Stomach (tissue), 9 donors: ENCODE measurements around the gene HOMER3. TPM values are rescaled to one million over a fixed set of nuclear protein-coding genes. Genes with fewer than 3 reads are reported as not detected.

Experiments
- DNase-seq, 2 donors: peaks; one replicate each; pipeline versions ENCODE4 v3.0.0 to v3.0.0-alpha.2; 2013 to 2019
- H3K27ac ChIP-seq, 5 donors: fragments of 200-600 bp in 4 of 5; sonication (generic) in 4 of 5; one replicate each; pipeline ENCODE4 v1.5.1; 2013 to 2019; ENCODE audit warnings: mild to moderate bottlenecking in 1 of 5, moderate library complexity in 1 of 5
- H3K27me3 ChIP-seq, 3 donors: fragments of 200-600 bp; sonication (generic); one replicate each; pipeline ENCODE4 v1.5.1; 2017 to 2019; ENCODE audit warnings: mixed run types in 1 of 3
- H3K36me3 ChIP-seq, 4 donors: fragments of 200-600 bp; sonication (generic); 1 replicate in 3 of 4; 2 replicates in 1 of 4; pipeline ENCODE4 v1.5.1; 2016 to 2019
- H3K4me1 ChIP-seq, 4 donors: fragments of 200-600 bp; sonication (generic); one replicate each; pipeline ENCODE4 v1.5.1; 2016 to 2019
- H3K4me3 ChIP-seq, 4 donors: fragments of 200-600 bp; sonication (generic) in 3 of 4; one replicate each; pipeline ENCODE4 v1.5.1; 2016 to 2019; ENCODE audit warnings: mild to moderate bottlenecking in 1 of 4
- H3K9me3 ChIP-seq, 4 donors: fragments of 200-600 bp; sonication (generic); one replicate each; pipeline ENCODE4 v1.5.1; 2016 to 2019
- EP300 ChIP-seq: sonication (generic); formaldehyde crosslinking; IDR thresholded peaks from one replicate; pipeline ENCODE4 v1.6.1; 2017; ENCODE audit warnings: antibody characterized with exemption
- POLR2A ChIP-seq, 4 donors: fragments of 450-650 bp; IDR thresholded peaks; one replicate each; pipeline ENCODE4 v1.6.1; 2016; ENCODE audit warnings: antibody characterized with exemption in 4 of 4, control low read depth in 2 of 4, mild to moderate bottlenecking in 1 of 4, moderate library complexity in 1 of 4
- POLR2AphosphoS5 ChIP-seq, 3 donors: sonication (generic); formaldehyde crosslinking; IDR thresholded peaks; one replicate each; pipeline ENCODE4 v1.6.1; 2016; ENCODE audit warnings: antibody characterized with exemption in 3 of 3
- WGBS, 5 donors: extraction: QIAGEN DNeasy Blood & Tissue Kit in 3 of 5; methylation state at CpG; one replicate each; pipeline versions ENCODE4 v1.1.5 to v1.1.7; 2013 to 2018; 5-methylcytosine and 5-hydroxymethylcytosine counted together
- intact Hi-C: fragments of 100-400 bp; cut with DNase I; formaldehyde crosslinking; loops from one replicate; pipeline ENCODE4 v1.15.1; 2023; ENCODE audit warnings: low total_unique reads
- polyA plus RNA-seq, 3 donors: library from polyadenylated mRNA; stranded (reverse); fragments of 200-250 nt; gene quantifications; one replicate each; pipeline ENCODE4 v1.2.3, GENCODE V29; 2013
- total RNA-seq, 5 donors: library from RNA; depleted of rRNA; stranded (reverse); fragments of >200 nt; gene quantifications; one replicate each; pipeline versions ENCODE4 v1.1.0 to v1.2.3, GENCODE V29; 2014 to 2016
- TF ChIP-seq, protein P1 (sequence below), 7 experiments: fragments of 450-650 bp in 4 of 7; fragments of 200-600 bp in 3 of 7; sonication (generic) in 3 of 7; IDR thresholded peaks; one replicate each; pipeline ENCODE4 v1.5.1; 2016 to 2019; ENCODE audit warnings: antibody characterized with exemption in 7 of 7, control low read depth in 2 of 7, mild to moderate bottlenecking in 1 of 7
- donor health status: healthy with polysubstance abuse.
- donor health status: Bipolar disorder and iron deficiency.
- donor health status: healthy.

Gene HOMER3
- total and polyA plus RNA-seq, 8 donors = 5.1 to 74.7 (median 16.8) TPM

DNA sequence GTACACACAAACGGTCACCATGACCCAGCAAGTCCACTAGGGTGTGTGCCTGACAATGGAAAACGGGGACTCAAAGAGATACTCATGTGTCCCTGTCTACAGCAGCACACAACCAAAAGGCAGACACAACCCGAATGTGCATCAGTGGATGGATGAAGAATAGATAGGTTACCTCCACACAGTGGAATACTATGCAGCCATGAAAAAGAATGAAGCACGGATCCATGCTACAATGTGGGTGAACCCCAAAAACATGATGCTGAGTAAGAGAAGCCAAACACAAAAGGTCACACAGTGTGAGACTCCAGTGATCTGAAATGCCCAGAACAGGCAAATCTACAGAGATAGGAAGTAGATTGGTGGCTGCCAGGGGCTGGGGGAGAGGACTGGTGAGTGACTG, 54.0 kb downstream of the HOMER3 start:
- intact Hi-C loops = no loop called here

DNA sequence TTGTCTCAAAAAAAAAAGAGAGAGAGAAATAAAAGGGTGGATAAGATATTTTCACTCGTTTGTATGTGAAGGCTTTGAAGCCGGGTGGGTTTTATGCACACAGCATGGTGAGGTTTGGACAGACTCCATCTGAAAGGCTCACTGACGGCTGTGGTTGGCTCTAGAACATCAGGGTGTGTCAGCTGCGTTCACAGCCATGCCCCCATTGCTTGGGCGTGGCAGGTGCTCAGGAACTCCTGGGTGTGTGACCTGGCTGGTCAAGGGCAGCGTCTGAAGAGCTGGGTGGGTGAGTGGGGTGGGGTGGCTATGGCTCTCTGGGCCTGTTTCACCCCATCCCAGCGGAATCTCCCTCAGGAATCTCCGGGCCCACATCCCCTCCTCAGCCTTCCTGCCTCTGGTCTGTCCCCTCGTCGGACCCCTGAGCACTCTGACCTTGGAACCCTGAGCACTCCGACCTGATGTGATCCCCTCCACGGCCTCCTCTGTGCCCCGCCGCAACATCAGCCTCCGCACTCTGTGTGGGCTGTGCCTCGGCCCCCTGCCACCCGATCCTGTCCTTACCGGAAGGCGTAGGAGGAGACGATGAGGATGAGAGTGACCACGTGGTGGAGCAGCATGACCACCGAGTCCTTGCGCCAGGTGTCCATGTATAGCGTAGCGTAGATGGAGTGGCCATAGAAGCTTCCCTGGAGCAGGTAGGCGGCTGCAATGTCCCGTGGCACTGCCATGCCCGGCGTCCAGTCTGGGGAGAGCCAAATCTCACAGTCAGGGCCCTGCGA, 57.3 kb downstream of the HOMER3 start:
- intact Hi-C loops = no loop called here
- 72 to 80% (median 75%) methylated on average over 29 to 30 of the region's 30 CpGs for WGBS, 5 donors
- peaks cover 0 to 4% (median 0%) of the 10 kb centered on the region in 4 donors for H3K4me1 ChIP-seq
- H3K9me3 ChIP-seq = no peaks in the 10 kb centered on the region
- H3K27me3 ChIP-seq = no peaks in the 10 kb centered on the region
- no peak overlapping the region for H3K4me3 ChIP-seq
- DNase-seq = peak in 1 of 2 donors; percentile 30
- TF ChIP-seq POLR2AphosphoS5 (IDR thresholded peaks at IDR 0.05) (no peak), POLR2A (IDR thresholded peaks at IDR 0.05) (no peak), EP300 (no peak)
- TF ChIP-seq, protein P1, sequence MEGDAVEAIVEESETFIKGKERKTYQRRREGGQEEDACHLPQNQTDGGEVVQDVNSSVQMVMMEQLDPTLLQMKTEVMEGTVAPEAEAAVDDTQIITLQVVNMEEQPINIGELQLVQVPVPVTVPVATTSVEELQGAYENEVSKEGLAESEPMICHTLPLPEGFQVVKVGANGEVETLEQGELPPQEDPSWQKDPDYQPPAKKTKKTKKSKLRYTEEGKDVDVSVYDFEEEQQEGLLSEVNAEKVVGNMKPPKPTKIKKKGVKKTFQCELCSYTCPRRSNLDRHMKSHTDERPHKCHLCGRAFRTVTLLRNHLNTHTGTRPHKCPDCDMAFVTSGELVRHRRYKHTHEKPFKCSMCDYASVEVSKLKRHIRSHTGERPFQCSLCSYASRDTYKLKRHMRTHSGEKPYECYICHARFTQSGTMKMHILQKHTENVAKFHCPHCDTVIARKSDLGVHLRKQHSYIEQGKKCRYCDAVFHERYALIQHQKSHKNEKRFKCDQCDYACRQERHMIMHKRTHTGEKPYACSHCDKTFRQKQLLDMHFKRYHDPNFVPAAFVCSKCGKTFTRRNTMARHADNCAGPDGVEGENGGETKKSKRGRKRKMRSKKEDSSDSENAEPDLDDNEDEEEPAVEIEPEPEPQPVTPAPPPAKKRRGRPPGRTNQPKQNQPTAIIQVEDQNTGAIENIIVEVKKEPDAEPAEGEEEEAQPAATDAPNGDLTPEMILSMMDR (IDR thresholded peaks at IDR 0.05) = no peak
- H3K36me3 ChIP-seq = peaks cover 0 to 3% (median 0%) of the 10 kb centered on the region in 4 donors
- no peak overlapping the region for H3K27ac ChIP-seq

More for the DNA sequence above, 54.0 kb downstream of the HOMER3 start:
- WGBS, 5 donors = 87 to 93% (median 91%) methylated on average over 4 of the region's 4 CpGs
- no peak for TF ChIP-seq POLR2A (IDR thresholded peaks at IDR 0.05)
- TF ChIP-seq, protein P1 (IDR thresholded peaks at IDR 0.05) = no peak
- no peak for TF ChIP-seq POLR2AphosphoS5 (IDR thresholded peaks at IDR 0.05)
- TF ChIP-seq EP300 = no peak
- H3K27me3 ChIP-seq = no peaks in the 10 kb centered on the region
- DNase-seq = no peak
- no peaks in the 10 kb centered on the region for H3K36me3 ChIP-seq
- no peaks in the 10 kb centered on the region for H3K9me3 ChIP-seq
- peaks cover 0 to 4% (median 0%) of the 10 kb centered on the region in 4 donors for H3K4me1 ChIP-seq
- H3K4me3 ChIP-seq = no peak overlapping the region
- no peak overlapping the region for H3K27ac ChIP-seq

DNA sequence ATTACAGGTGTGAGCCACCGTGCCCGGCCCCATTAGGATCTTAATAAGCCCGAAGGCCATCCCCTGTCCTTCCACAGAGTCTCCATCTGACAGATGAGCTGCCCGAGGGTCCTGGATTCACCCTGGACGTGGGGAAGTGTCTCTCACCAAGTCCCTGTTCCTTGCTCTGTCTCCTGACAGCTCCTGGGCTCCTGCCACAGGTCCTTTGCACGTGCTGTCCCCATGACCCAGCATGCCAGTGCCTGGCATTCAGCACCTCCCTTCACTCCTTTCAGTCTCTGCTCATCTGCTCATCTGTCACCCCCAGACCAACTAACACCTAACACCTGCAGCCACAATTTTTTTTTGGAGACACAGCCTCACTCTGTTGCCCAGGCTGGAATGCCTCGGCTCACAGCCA, 59.5 kb downstream of the HOMER3 start:
- 85 to 90% (median 89%) methylated on average over 7 of the region's 7 CpGs for WGBS, 5 donors
- Histone ChIP-seq H3K4me3 (no peak overlapping the region), H3K27ac (no peak overlapping the region), H3K36me3 (peaks cover 0 to 9% (median 1%) of the 10 kb centered on the region in 4 donors), H3K27me3 (no peaks in the 10 kb centered on the region), H3K9me3 (peaks cover 0 to 7% (median 0%) of the 10 kb centered on the region in 4 donors), H3K4me1 (peaks cover 0 to 4% (median 0%) of the 10 kb centered on the region in 4 donors)
- TF ChIP-seq, protein P1 (IDR thresholded peaks at IDR 0.05) = no peak
- no peak for TF ChIP-seq EP300
- no peak for TF ChIP-seq POLR2A (IDR thresholded peaks at IDR 0.05)
- TF ChIP-seq POLR2AphosphoS5 (IDR thresholded peaks at IDR 0.05) = no peak
- intact Hi-C loops = no loop called here
- no peak for DNase-seq

DNA sequence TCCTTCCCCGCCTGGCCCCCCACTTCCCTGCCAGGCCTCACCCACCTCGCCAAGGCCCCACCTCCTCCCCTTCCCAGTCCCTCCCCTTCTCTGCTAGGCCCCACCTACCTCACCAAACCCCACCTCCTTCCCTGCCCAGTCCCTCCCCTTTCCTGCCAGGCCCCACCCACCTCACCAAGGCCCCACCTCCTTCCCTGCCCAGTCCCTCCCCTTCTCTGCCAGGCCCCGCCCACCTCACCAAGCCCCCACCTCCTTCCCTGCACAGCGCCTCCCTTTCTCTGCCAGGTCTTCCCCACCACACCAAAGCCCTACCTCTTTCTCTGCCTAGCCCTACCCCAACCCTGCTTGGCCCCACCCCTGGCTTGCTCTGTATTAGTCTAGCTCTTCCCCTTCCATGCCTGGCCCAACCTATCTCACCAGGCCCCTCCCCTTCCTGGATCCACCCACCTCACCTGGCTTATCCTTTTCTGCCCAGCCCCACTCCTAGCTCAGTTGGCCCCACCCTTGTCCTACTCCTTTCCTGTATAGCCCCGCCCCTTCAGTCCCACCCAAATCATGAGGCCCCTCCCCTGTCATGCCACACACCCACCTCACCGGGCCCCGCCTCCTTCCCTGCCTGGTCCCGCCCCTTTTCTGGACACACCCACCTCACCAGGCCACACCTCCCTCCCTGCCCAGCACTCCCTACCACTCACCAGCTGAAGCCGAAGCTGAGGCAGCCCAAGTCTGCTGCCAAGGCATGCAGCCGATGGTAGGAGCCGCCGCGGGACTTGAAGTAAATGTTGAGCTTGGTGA, 61.2 kb downstream of the HOMER3 start:
- peaks cover 0 to 4% (median 0%) of the 10 kb centered on the region in 4 donors for H3K4me1 ChIP-seq
- no peak overlapping the region for H3K27ac ChIP-seq
- 53 to 67% (median 64%) methylated on average over 12 to 13 of the region's 13 CpGs for WGBS, 5 donors
- TF ChIP-seq POLR2AphosphoS5 (IDR thresholded peaks at IDR 0.05) = no peak
- no peak overlapping the region for H3K4me3 ChIP-seq
- H3K27me3 ChIP-seq = no peaks in the 10 kb centered on the region
- peaks cover 0 to 9% (median 1%) of the 10 kb centered on the region in 4 donors for H3K36me3 ChIP-seq
- intact Hi-C loops = no loop called here
- peaks cover 0 to 7% (median 0%) of the 10 kb centered on the region in 4 donors for H3K9me3 ChIP-seq
- peak; percentile 71 for DNase-seq

Other genes starting within 250 kb of the HOMER3 start
- 1 to 10 TPM in 1 of 5 donors, not detected in 4; 1.4 TPM for gene COMP, start 149.9 kb downstream of the HOMER3 start, total RNA-seq
- 1 to 10 TPM in 2 of 3 donors, under 1 TPM in 1; 0.62 to 4.1 (median 1.8) TPM for gene COMP, start 149.9 kb downstream of the HOMER3 start, polyA plus RNA-seq
- gene UPF1, start 109.3 kb downstream of the HOMER3 start, total RNA-seq = 100 to 1,000 TPM in 1 of 5 donors, 10 to 100 TPM in 4; 26.3 to 111 (median 46.6) TPM
- gene UPF1, start 109.3 kb downstream of the HOMER3 start, polyA plus RNA-seq = 10 to 100 TPM; 27.5 to 35.4 (median 32.2) TPM
- gene CERS1, start 45.1 kb downstream of the HOMER3 start, total RNA-seq = 1 to 10 TPM in 1 of 5 donors, under 1 TPM in 1, not detected in 3; 0.87 to 4.8 TPM
- under 1 TPM; 0.37 to 0.61 (median 0.53) TPM for gene CERS1, start 45.1 kb downstream of the HOMER3 start, polyA plus RNA-seq
- gene COPE, start 21.8 kb downstream of the HOMER3 start, total RNA-seq = 100 to 1,000 TPM in 3 of 5 donors, 10 to 100 TPM in 2; 76.7 to 239 (median 127) TPM
- gene COPE, start 21.8 kb downstream of the HOMER3 start, polyA plus RNA-seq = 100 to 1,000 TPM; 188 to 283 (median 267) TPM
- 100 to 1,000 TPM in 1 of 5 donors, 10 to 100 TPM in 4; 25.3 to 185 (median 56.7) TPM for gene DDX49, start 21.5 kb downstream of the HOMER3 start, total RNA-seq
- gene DDX49, start 21.5 kb downstream of the HOMER3 start, polyA plus RNA-seq = 10 to 100 TPM; 49.2 to 65.1 (median 50.3) TPM
- gene SUGP2, start 92.3 kb upstream of the HOMER3 start, total RNA-seq = 100 to 1,000 TPM in 1 of 5 donors, 10 to 100 TPM in 4; 51.7 to 104 (median 62.4) TPM
- gene SUGP2, start 92.3 kb upstream of the HOMER3 start, polyA plus RNA-seq = 10 to 100 TPM; 21.5 to 40.0 (median 28.1) TPM
- gene ARMC6, start 92.4 kb upstream of the HOMER3 start, total RNA-seq = 10 to 100 TPM in 4 of 5 donors, 1 to 10 TPM in 1; 7.0 to 63.8 (median 32.2) TPM
- 10 to 100 TPM; 17.4 to 22.8 (median 19.4) TPM for gene ARMC6, start 92.4 kb upstream of the HOMER3 start, polyA plus RNA-seq
- gene SLC25A42, start 122.8 kb upstream of the HOMER3 start, total RNA-seq = 10 to 100 TPM in 1 of 5 donors, 1 to 10 TPM in 4; 5.1 to 54.8 (median 6.7) TPM
- 1 to 10 TPM; 3.7 to 7.3 (median 6.7) TPM for gene SLC25A42, start 122.8 kb upstream of the HOMER3 start, polyA plus RNA-seq
- 10 to 100 TPM in 4 of 5 donors, 1 to 10 TPM in 1; 6.4 to 59.5 (median 15.9) TPM for gene TMEM161A, start 197.3 kb upstream of the HOMER3 start, total RNA-seq
- 10 to 100 TPM; 11.2 to 30.0 (median 11.8) TPM for gene TMEM161A, start 197.3 kb upstream of the HOMER3 start, polyA plus RNA-seq
- gene MEF2B, start 229.0 kb upstream of the HOMER3 start, total RNA-seq = 1 to 10 TPM in 1 of 5 donors, not detected in 4; 7.2 TPM
- gene MEF2B, start 229.0 kb upstream of the HOMER3 start, polyA plus RNA-seq = 1 to 10 TPM in 1 of 3 donors, under 1 TPM in 1, not detected in 1; 0.93 to 2.9 TPM